IPS-18a (cell line): ENCODE measurements around the gene B3GNT9.

Experiments
- H3K27ac ChIP-seq: one replicate; pipeline ENCODE4 v1.5.1; 2013; ENCODE audit warnings: low read length
- H3K27me3 ChIP-seq: one replicate; pipeline ENCODE4 v1.6.1; 2013; ENCODE audit warnings: mild to moderate bottlenecking, low read length; ENCODE audit not compliant: control insufficient read depth, insufficient read depth
- H3K36me3 ChIP-seq: one replicate; pipeline ENCODE4 v1.6.1; 2013; ENCODE audit warnings: low read depth, low read length; ENCODE audit not compliant: control insufficient read depth
- H3K4me1 ChIP-seq: one replicate; pipeline ENCODE4 v1.6.1; 2013; ENCODE audit warnings: low read depth, low read length; ENCODE audit not compliant: control insufficient read depth
- H3K4me3 ChIP-seq: one replicate; pipeline ENCODE4 v1.5.1; 2013; ENCODE audit warnings: low read length
- H3K9ac ChIP-seq: one replicate; pipeline ENCODE4 v1.6.1; 2013; ENCODE audit warnings: mild to moderate bottlenecking, low read length, moderate library complexity
- H3K9me3 ChIP-seq: one replicate; pipeline ENCODE4 v1.6.1; 2013; ENCODE audit warnings: low read depth, low read length; ENCODE audit not compliant: control insufficient read depth

B3GNT9 gene

DNA sequence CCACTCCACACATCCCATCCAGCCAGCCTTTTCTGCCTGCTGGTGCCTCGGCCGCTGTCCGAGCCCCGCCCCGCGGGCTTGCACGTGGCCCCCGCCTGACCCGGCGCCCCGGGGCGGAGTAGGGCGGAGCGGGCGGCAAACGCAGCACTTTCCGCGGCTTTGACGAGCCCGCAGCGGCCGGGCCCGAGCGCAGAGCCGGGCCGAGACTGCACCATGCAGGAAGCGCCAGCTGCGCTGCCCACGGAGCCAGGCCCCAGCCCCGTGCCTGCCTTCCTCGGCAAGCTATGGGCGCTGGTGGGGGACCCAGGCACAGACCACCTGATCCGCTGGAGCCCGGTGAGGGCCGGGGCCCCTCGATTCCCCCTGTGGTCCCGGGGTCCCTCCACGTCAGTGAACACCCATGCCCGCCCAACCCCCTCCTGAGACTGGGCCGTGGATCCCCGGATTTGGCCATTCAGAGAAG lies 13.8 kb upstream of the B3GNT9 start, which contains the start of gene HSF4:
HSF4 (plus strand) TSS at position 147 of the 463 bp plus-strand sequence; CDS start at position 214, 67 bp downstream.
- Histone ChIP-seq H3K4me1 (peaks cover 11% of the 10 kb centered on the region), H3K4me3 (peak within 1 kb of the TSS; percentile 37), H3K27me3 (peaks cover 100% of the 10 kb centered on the region), H3K27ac (no peak within 1 kb of the TSS), H3K9ac (no peak within 1 kb of the TSS), H3K36me3 (no peaks in the 10 kb centered on the region), H3K9me3 (no peaks in the 10 kb centered on the region)

- Histone ChIP-seq H3K9me3 (no peaks in the 10 kb centered on the region), H3K4me1 (peaks cover 6% of the 10 kb centered on the region), H3K36me3 (no peaks in the 10 kb centered on the region), H3K4me3 (peak overlapping the region; percentile 30), H3K9ac (no peak overlapping the region), H3K27ac (no peak overlapping the region), H3K27me3 (peaks cover 100% of the 10 kb centered on the region)
Measured at GRCh38 chr16:67163999-67164558, 13.3 kb upstream of the B3GNT9 start.

- H3K36me3 ChIP-seq: no peaks in the 10 kb centered on the region
- H3K27me3 ChIP-seq: peaks cover 100% of the 10 kb centered on the region
- H3K9me3 ChIP-seq: no peaks in the 10 kb centered on the region
- no peak overlapping the region for H3K27ac ChIP-seq
- H3K4me1 ChIP-seq: peaks cover 3% of the 10 kb centered on the region
- H3K9ac ChIP-seq: no peak overlapping the region
- peak overlapping the region; percentile 30 for H3K4me3 ChIP-seq
Measured at GRCh38 chr16:67163164-67163998, 12.6 kb upstream of the B3GNT9 start.

DNA sequence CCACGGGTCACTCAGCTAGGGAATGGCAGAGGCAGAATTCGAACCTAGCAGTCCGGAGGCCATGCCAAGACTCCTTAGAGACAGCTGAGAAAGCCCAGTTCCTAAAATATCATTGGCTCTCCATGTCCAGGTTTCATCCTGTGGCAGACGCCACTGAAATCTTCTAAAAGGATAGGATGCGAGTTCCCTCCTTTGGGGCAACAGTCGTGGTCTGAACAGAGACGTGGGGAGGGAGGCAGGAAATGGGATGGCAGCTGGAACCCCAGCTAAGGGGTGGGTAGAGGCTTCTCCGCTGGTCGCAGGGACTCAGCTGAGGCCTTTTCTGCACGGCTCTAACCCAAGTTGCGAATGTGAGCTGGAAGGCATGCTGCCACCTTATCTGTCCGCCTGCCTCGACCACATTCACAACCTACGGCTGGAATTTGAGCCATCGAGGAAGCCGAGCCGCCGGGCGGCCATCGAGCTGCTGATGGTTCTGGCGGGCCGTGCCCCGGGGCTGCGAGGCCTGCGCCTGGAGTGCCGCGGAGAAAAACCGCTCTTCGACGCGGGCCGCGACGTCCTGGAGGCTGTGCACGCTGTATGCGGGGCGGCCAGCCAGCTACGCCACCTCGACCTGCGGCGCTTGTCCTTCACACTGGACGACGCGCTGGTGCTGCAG lies 11.8 kb upstream of the B3GNT9 start:
- Histone ChIP-seq H3K27ac (no peak overlapping the region), H3K36me3 (no peaks in the 10 kb centered on the region), H3K27me3 (peaks cover 100% of the 10 kb centered on the region), H3K4me1 (peaks cover 3% of the 10 kb centered on the region), H3K4me3 (peak overlapping the region; percentile 30), H3K9ac (no peak overlapping the region), H3K9me3 (no peaks in the 10 kb centered on the region)

DNA sequence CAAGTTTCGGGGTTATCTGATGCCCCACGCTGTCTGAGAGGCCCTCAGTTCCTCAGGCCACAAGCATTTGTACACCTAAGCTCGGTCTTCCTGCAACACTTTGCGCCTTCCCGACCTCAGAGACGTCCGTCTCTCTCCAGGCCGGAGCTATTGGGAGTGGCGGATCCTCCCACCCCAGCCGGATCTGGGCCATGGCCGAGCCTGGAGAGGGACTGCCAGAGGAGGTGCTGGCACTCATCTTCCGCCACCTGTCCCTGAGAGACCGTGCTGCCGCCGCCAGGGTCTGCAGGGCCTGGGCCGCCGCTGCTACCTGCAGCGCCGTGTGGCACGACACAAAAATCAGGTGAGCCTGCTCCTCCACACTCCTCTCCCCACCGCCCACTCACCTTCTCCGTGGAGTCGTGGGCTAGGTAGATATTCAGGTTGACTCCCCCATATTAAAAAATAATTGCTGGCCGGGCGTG lies 10.8 kb upstream of the B3GNT9 start:
- Histone ChIP-seq H3K4me3 (no peak overlapping the region), H3K4me1 (peaks cover 3% of the 10 kb centered on the region), H3K9me3 (no peaks in the 10 kb centered on the region), H3K9ac (no peak overlapping the region), H3K27me3 (peaks cover 100% of the 10 kb centered on the region), H3K36me3 (no peaks in the 10 kb centered on the region), H3K27ac (no peak overlapping the region)

DNA sequence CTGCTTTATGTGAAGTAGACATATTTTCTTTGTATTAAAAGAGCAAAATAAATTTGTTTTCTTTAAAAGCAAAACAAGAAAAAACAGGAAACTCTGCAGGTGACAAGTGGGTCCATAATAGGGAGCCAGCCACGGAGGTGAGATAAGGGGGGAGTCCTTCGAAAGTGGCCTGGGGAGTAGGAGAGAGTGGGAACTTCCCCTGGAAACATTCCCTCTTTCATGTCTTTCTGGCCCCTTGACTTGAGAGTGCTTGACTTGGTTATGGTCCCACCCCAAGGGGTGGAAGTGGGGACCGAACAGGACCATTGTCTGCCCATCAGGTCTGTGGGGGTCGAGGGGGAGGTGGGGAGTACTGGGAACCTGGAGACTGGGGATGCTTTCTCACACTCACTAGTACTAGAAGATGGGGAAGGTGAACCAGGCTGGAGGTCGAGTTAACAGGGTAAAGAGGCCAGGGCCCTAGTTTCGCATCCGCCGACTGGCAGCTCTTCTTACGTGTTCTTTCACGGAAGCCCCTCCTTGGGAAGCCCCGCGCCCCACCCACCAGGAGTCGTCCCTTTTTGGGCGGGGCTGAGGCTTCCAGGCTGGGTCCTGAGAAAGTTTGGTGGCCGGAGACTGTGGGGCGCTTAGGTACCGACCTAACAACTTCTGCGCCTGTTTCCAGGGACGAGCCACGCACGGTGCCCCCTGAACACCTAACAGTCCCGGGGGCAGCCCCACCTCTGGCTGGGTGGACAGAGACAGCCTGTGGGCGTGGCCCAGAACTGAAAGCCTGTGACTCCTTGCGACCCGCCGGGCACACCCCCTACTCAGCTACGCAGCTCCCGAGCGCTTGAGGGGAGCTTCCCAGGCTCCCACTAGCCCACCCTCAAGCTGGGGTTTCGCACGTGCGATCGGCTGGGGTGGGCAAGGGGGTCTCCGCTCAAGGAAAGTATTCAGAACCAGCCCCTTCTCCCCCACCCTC lies 8.1 kb upstream of the B3GNT9 start:
- H3K36me3 ChIP-seq: no peaks in the 10 kb centered on the region
- peaks cover 3% of the 10 kb centered on the region for H3K4me1 ChIP-seq
- no peak overlapping the region for H3K27ac ChIP-seq
- H3K9me3 ChIP-seq: no peaks in the 10 kb centered on the region
- peaks cover 100% of the 10 kb centered on the region for H3K27me3 ChIP-seq
- peak overlapping the region; percentile 54 for H3K4me3 ChIP-seq
- H3K9ac ChIP-seq: no peak overlapping the region

- no peaks in the 10 kb centered on the region for H3K9me3 ChIP-seq
- peaks cover 3% of the 10 kb centered on the region for H3K4me1 ChIP-seq
- no peak overlapping the region for H3K9ac ChIP-seq
- no peak overlapping the region for H3K27ac ChIP-seq
- peaks cover 100% of the 10 kb centered on the region for H3K27me3 ChIP-seq
- no peaks in the 10 kb centered on the region for H3K36me3 ChIP-seq
- no peak overlapping the region for H3K4me3 ChIP-seq
Measured at GRCh38 chr16:67157892-67158635, 7.3 kb upstream of the B3GNT9 start.

GRCh38 chr16:67157106-67157748 lies 6.4 kb upstream of the B3GNT9 start:
- Histone ChIP-seq H3K36me3 (no peaks in the 10 kb centered on the region), H3K27ac (no peak overlapping the region), H3K9me3 (no peaks in the 10 kb centered on the region), H3K4me1 (peaks cover 3% of the 10 kb centered on the region), H3K27me3 (peaks cover 100% of the 10 kb centered on the region), H3K4me3 (no peak overlapping the region), H3K9ac (no peak overlapping the region)

- H3K27me3 ChIP-seq: peaks cover 100% of the 10 kb centered on the region
- H3K4me1 ChIP-seq: peaks cover 3% of the 10 kb centered on the region
- no peak overlapping the region for H3K27ac ChIP-seq
Measured at GRCh38 chr16:67156143-67156844, 5.5 kb upstream of the B3GNT9 start.

More at GRCh38 chr16:67156143-67156844, 5.5 kb upstream of the B3GNT9 start:
- Histone ChIP-seq H3K36me3 (no peaks in the 10 kb centered on the region), H3K4me3 (no peak overlapping the region), H3K9ac (no peak overlapping the region), H3K9me3 (no peaks in the 10 kb centered on the region)
